Spleen (tissue), 7 donors: ENCODE measurements around the gene CTNNA2.

Experiments
- CTCF ChIP-seq, 11 experiments: fragments of 200-600 bp in 7 of 11; fragments of 450-650 bp in 4 of 11; sonication (generic) in 4 of 11; IDR thresholded peaks in 8 of 11; conservative IDR thresholded peaks in 3 of 11; 1 replicate in 7 of 11; 2 replicates in 4 of 11; pipeline versions ENCODE4 v1.4.0 to v1.8.0; 2016 to 2021; ENCODE audit warnings: antibody characterized with exemption in 11 of 11, inconsistent platforms in 4 of 11, mild to moderate bottlenecking in 1 of 11
- POLR2A ChIP-seq, 3 donors: fragments of 450-650 bp; IDR thresholded peaks; one replicate each; pipeline ENCODE4 v1.5.1; 2017; ENCODE audit warnings: antibody characterized with exemption in 3 of 3, mild to moderate bottlenecking in 1 of 3
- donor health status: DM: no; HTN: no; CAD: no; lungs with moderate emphysema.
- donor health status: DM: no; HTN: no; CAD: no.
- donor health status: DM: no; HTN: no; CAD: no.

- TF ChIP-seq CTCF (IDR thresholded peaks at IDR 0.05 in 8 of 11, conservative IDR thresholded peaks at IDR 0.05 in 3 of 11) (no peak), POLR2A (IDR thresholded peaks at IDR 0.05) (no peak)
Measured at GRCh38 chr2:80030135-80030534, 517.3 kb downstream of the CTNNA2 start.
